CD8-positive, alpha-beta memory T cell (primary cell): ENCODE results near the gene TCF7L2. TPM values are rescaled to one million over a fixed set of nuclear protein-coding genes. Genes with fewer than 3 reads are reported as not detected.

Source experiments
- CTCF ChIA-PET: fragments of 350-600 bp; sonication (Branson Sonifier 250); formaldehyde crosslinking; loops from one replicate; lab custom pipeline; 2021; ENCODE audit warnings: antibody characterized with exemption; lab: Charles Lee
- POLR2A ChIA-PET: fragments of 350-600 bp; sonication (Branson Sonifier 250); formaldehyde crosslinking; loops from one replicate; lab custom pipeline; 2021; ENCODE audit warnings: antibody characterized with exemption; lab: Charles Lee
- DNase-seq, 5 donors: peaks; one replicate each; pipeline versions ENCODE4 v3.0.0 to v3.0.0-alpha.2; 2020 to 2022; ENCODE audit warnings: mixed read lengths in 1 of 5
- H3K27ac ChIP-seq: one replicate; pipeline ENCODE4 v1.7.0; 2013; ENCODE audit warnings: low read depth, mild to moderate bottlenecking, low read length, moderate library complexity
- H3K27me3 ChIP-seq: 2 replicates; pipeline ENCODE4 v1.7.0; 2013; ENCODE audit warnings: low read length, mild to moderate bottlenecking; ENCODE audit not compliant: insufficient read depth, poor library complexity, severe bottlenecking
- H3K36me3 ChIP-seq: 2 replicates; pipeline ENCODE4 v1.7.0; 2013; ENCODE audit warnings: mild to moderate bottlenecking, low read length, moderate library complexity; ENCODE audit not compliant: insufficient read depth
- H3K4me1 ChIP-seq: 2 replicates; pipeline ENCODE4 v1.7.0; 2013; ENCODE audit warnings: mild to moderate bottlenecking, low read length, moderate library complexity; ENCODE audit not compliant: insufficient read depth
- H3K4me3 ChIP-seq: 2 replicates; pipeline ENCODE4 v1.7.0; 2013; ENCODE audit warnings: mild to moderate bottlenecking, low read length
- H3K9me3 ChIP-seq: 2 replicates; pipeline ENCODE4 v1.7.0; 2013; ENCODE audit warnings: mild to moderate bottlenecking, low read length
- H3K27ac Mint-ChIP-seq, 8 donors: one replicate each; pipeline ENCODE4 v1.8.0; 2020 to 2021; ENCODE audit warnings: mixed read lengths in 8 of 8, mild to moderate bottlenecking in 6 of 8, inconsistent platforms in 3 of 8, moderate library complexity in 3 of 8
- H3K27me3 Mint-ChIP-seq, 2 donors: one replicate each; pipeline ENCODE4 v1.8.0; 2020 to 2021; ENCODE audit warnings: mixed read lengths in 2 of 2, mild to moderate bottlenecking in 1 of 2, moderate library complexity in 1 of 2
- H3K36me3 Mint-ChIP-seq, 3 donors: one replicate each; pipeline ENCODE4 v1.8.0; 2020 to 2021; ENCODE audit warnings: mixed read lengths in 3 of 3, inconsistent platforms in 1 of 3, mild to moderate bottlenecking in 1 of 3
- H3K4me1 Mint-ChIP-seq, 3 donors: one replicate each; pipeline ENCODE4 v1.8.0; 2020 to 2021; ENCODE audit warnings: mixed read lengths in 3 of 3, inconsistent platforms in 1 of 3, mild to moderate bottlenecking in 1 of 3
- H3K4me3 Mint-ChIP-seq, 7 donors: one replicate each; pipeline ENCODE4 v1.8.0; 2020 to 2021; ENCODE audit warnings: mixed read lengths in 7 of 7, mild to moderate bottlenecking in 6 of 7, moderate library complexity in 4 of 7, inconsistent platforms in 2 of 7
- H3K9me3 Mint-ChIP-seq, 5 donors: one replicate each; pipeline ENCODE4 v1.8.0; 2020 to 2022; ENCODE audit warnings: mixed read lengths in 5 of 5, mild to moderate bottlenecking in 3 of 5, moderate library complexity in 2 of 5, inconsistent platforms in 1 of 5
- polyA plus RNA-seq: library from polyadenylated mRNA; unstranded; fragments of 300-500 nt; fragmentation: Illumina TruSeq; gene quantifications from one replicate; pipeline ENCODE4 v1.2.3, GENCODE V29; 2021
- total RNA-seq, 2 experiments: library from RNA; stranded (reverse); gene quantifications; one replicate each; pipeline ENCODE4 v1.2.3, GENCODE V29; 2021

TCF7L2 gene
- total and polyA plus RNA-seq, 3 experiments from 2014 or later: 0.81 to 1.8 (median 0.89) TPM

DNA sequence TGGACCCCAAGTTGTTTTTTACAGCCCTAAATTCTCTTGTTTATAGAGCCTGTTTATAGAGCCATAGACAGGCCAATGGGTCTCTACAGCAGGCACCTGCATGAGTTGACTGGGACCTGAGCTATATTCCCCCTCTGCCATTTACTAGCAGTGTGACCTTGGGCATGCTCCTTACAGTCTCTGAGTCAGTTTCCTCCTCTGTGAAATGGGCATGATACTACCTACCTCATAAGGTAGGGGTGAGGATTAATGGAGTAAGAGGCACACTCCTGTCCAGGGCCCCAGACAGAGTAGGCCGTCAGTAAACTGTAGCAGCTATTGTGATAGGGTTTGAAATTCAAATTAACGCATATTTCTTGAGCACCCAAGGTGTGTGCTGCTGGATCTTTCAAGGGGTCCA lies 138.1 kb downstream of the TCF7L2 start:
- Mint-ChIP-seq H3K4me1 (peaks cover 3 to 9% (median 4%) of the 10 kb centered on the region in 3 donors), H3K27ac (no peak overlapping the region), H3K4me3 (no peak overlapping the region), H3K9me3 (no peaks in the 10 kb centered on the region), H3K36me3 (peaks cover 0 to 6% (median 4%) of the 10 kb centered on the region in 3 donors), H3K27me3 (peaks cover 0 to 2% of the 10 kb centered on the region in 2 donors)
- Histone ChIP-seq H3K4me1 (no peaks in the 10 kb centered on the region), H3K9me3 (no peaks in the 10 kb centered on the region), H3K27me3 (no peaks in the 10 kb centered on the region), H3K36me3 (no peaks in the 10 kb centered on the region), H3K27ac (no peak overlapping the region), H3K4me3 (no peak overlapping the region)
- ChIA-PET CTCF (interaction anchor here (1.2 kb wide), 1 partner anchor 8 kb away, joined by 3 read pairs; no protein-coding TSS in a partner anchor), POLR2A (no interaction called here)
- DNase-seq: no peak

DNA sequence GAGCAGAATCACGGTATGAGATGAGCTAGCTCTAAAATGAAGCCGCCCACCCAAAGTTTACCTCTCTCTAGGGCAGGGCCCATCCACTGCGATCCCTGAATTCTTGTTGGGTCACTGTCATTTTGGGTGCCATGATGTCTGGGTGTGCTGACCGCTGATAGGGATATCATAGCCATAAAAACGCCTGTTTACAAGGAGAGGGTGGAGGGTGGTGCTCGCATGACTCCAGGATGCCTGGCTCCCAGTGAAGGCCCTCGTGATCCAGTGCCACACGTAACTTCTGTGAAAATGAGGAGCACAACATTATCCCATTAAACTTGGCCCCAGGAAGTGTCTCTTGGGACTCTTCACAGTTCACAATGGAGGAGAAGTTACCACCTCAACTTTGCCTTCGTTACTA lies 139.5 kb downstream of the TCF7L2 start:
- no peaks in the 10 kb centered on the region for H3K36me3 ChIP-seq
- peaks cover 3% of the 10 kb centered on the region for H3K4me1 ChIP-seq
- no peak overlapping the region for H3K4me3 Mint-ChIP-seq
- no peak for DNase-seq
- H3K9me3 Mint-ChIP-seq: peaks cover 0 to 6% (median 3%) of the 10 kb centered on the region in 5 donors
- ChIA-PET POLR2A (no interaction called here), CTCF (no interaction called here)
- H3K36me3 Mint-ChIP-seq: peaks cover 0 to 6% (median 4%) of the 10 kb centered on the region in 3 donors
- peaks cover 17 to 22% (median 17%) of the 10 kb centered on the region in 3 donors for H3K4me1 Mint-ChIP-seq
- H3K4me3 ChIP-seq: no peak overlapping the region
- no peak overlapping the region for H3K27ac ChIP-seq
- H3K27me3 ChIP-seq: no peaks in the 10 kb centered on the region
- H3K27me3 Mint-ChIP-seq: peaks cover 0 to 2% of the 10 kb centered on the region in 2 donors
- H3K27ac Mint-ChIP-seq: no peak overlapping the region
- no peaks in the 10 kb centered on the region for H3K9me3 ChIP-seq

DNA sequence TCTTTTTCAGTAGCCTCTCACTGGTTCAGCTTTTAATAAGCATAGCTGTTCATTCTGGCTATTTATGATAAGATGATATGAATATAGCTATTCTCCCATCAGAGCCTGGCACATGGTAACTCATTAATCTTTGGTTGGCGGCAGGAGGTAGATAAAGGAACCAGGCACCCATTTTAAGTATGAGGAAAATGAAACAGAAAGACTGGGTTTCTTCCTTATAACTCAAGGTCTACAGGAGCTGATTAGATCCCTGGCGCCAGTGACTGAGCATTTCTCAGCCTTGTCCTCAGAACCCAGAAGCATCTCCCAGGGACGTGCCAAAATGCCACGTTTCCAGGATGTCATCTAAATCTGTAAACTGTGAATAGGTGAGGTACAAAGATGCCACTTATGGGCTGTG lies 141.9 kb downstream of the TCF7L2 start:
- Mint-ChIP-seq H3K4me3 (no peak overlapping the region), H3K36me3 (peaks cover 1 to 8% (median 6%) of the 10 kb centered on the region in 3 donors), H3K27me3 (peaks cover 0 to 4% of the 10 kb centered on the region in 2 donors), H3K9me3 (peaks cover 0 to 6% (median 3%) of the 10 kb centered on the region in 5 donors), H3K27ac (no peak overlapping the region), H3K4me1 (peaks cover 22 to 36% (median 23%) of the 10 kb centered on the region in 3 donors)
- Histone ChIP-seq H3K36me3 (no peaks in the 10 kb centered on the region), H3K4me3 (no peak overlapping the region), H3K4me1 (peaks cover 4% of the 10 kb centered on the region), H3K9me3 (no peaks in the 10 kb centered on the region), H3K27me3 (no peaks in the 10 kb centered on the region), H3K27ac (no peak overlapping the region)
- ChIA-PET CTCF (no interaction called here), POLR2A (no interaction called here)
- no peak for DNase-seq

DNA sequence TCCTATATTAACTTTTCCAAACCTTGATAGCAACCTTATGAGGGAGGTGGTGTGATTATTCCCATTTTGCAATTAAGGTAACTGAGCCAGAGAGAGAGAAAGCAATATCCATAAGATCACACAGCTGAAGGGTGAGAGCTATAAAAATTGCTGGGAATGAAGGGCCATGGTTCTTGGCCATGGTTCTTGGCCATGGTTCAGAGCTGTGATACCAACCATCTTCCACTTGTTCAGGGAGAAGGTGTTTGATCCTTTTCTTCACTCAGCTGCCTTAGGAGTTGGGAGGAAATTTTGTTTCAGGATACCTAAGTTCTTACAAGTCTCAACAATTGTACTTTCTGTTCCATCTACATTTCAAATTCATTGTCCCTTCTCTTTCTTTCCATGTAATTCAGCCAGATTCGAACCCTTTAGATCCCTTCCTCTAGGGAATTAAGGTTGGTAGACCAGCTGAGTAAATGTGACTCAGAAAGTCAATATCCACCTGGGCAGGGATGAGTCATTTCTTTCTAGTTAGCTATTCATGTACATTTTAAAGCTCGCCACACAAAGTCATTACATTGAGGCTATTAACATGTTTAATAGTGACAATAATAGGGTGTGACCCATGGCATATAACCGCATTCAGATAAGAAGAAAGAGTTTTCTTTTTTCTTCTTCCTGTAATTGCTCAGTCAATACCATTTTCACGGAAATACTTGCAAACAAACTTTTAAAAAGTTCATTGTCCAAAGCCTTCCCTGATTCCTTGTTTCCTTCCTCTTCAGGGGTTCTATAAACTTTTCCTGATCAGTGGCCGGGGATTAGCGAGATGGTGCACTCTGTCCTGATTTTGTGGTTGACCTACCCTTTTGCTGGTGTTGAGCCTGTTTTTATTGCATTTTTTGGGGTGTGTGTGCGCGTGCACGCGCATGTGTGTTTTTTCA lies 143.4 kb downstream of the TCF7L2 start:
- H3K36me3 Mint-ChIP-seq: peaks cover 1 to 8% (median 5%) of the 10 kb centered on the region in 3 donors
- POLR2A ChIA-PET: no interaction called here
- CTCF ChIA-PET: interaction anchor here (0.6 kb wide), 1 partner anchor 448 kb away, joined by 3 read pairs; no protein-coding TSS in a partner anchor
- Histone ChIP-seq H3K4me3 (no peak overlapping the region), H3K27me3 (no peaks in the 10 kb centered on the region), H3K4me1 (peaks cover 4% of the 10 kb centered on the region), H3K9me3 (no peaks in the 10 kb centered on the region), H3K36me3 (no peaks in the 10 kb centered on the region), H3K27ac (no peak overlapping the region)
- peaks cover 0 to 6% (median 3%) of the 10 kb centered on the region in 5 donors for H3K9me3 Mint-ChIP-seq
- peaks cover 0 to 4% of the 10 kb centered on the region in 2 donors for H3K27me3 Mint-ChIP-seq
- DNase-seq: peak in 1 of 5 donors; percentile 5
- peak overlapping the region in 6 of 7 donors; percentile 53 to 76 (median 70) for H3K4me3 Mint-ChIP-seq
- peak overlapping the region in 7 of 8 donors; percentile 14 to 76 (median 66) for H3K27ac Mint-ChIP-seq
- H3K4me1 Mint-ChIP-seq: peaks cover 22 to 36% (median 23%) of the 10 kb centered on the region in 3 donors

DNA sequence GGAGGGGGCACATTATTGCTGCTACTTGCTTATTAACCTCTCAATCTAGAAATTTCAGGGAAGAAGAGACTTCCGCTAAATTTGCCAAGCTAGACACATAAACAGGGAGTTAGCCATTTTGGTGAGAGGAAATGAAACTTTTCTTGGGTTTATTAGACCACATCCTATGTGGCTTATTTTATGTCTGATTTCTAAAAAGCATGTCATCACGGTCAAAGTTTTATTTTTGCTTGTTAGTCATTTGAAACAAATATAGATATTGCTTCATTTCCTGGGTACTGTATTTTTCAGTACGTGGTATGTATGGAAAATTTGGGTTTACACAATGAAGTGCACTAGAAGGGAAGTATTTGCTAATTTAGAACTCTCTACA lies 144.1 kb downstream of the TCF7L2 start:
- Histone ChIP-seq H3K27ac (no peak overlapping the region), H3K4me3 (no peak overlapping the region), H3K27me3 (no peaks in the 10 kb centered on the region), H3K4me1 (peaks cover 4% of the 10 kb centered on the region), H3K9me3 (no peaks in the 10 kb centered on the region), H3K36me3 (no peaks in the 10 kb centered on the region)
- peak overlapping the region; percentile 14 to 76 (median 44) for H3K27ac Mint-ChIP-seq
- H3K27me3 Mint-ChIP-seq: peaks cover 0 to 4% of the 10 kb centered on the region in 2 donors
- DNase-seq: peak in 1 of 5 donors; percentile 29
- H3K9me3 Mint-ChIP-seq: peaks cover 0 to 6% (median 3%) of the 10 kb centered on the region in 5 donors
- ChIA-PET CTCF (no interaction called here), POLR2A (no interaction called here)
- peaks cover 22 to 36% (median 23%) of the 10 kb centered on the region in 3 donors for H3K4me1 Mint-ChIP-seq
- peak overlapping the region in 6 of 7 donors; percentile 53 to 76 (median 70) for H3K4me3 Mint-ChIP-seq
- H3K36me3 Mint-ChIP-seq: peaks cover 1 to 8% (median 3%) of the 10 kb centered on the region in 3 donors

DNA sequence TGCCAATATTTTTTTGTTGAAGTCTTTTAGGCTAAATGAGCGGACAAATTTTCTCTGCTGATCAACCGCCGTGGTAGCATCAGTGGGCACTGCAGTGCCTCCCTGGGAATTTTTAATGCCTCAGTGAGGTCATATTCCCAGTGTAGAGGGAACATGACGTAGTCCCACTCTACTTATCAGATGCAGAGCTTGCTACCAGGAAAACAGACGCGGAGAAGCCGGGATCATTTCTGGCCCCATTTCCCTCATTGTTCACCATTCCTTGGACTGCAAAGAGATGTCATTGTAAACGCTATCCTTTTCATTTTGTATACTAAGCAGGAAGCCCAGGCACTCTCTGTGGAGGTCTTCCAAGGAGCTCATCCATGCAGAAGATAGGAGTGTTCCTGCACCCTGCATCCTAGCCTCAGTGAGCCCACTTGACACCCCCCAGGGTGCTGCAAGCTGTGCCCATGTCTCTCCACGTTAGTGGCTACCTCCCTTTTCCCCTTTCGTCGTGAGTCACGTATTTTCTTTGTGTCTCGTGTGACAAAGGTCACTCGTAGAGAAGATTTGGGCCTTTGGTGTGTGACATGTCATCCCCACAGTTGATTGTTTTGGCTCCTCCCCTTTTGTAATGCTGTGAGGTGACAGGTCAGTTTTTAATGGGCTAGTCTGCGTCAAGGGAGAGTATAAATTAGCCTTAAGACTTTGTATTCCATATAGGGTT lies 145.5 kb downstream of the TCF7L2 start:
- CTCF ChIA-PET: interaction anchor here (0.6 kb wide), 1 partner anchor 66 kb away, joined by 3 read pairs; no protein-coding TSS in a partner anchor
- Histone ChIP-seq H3K36me3 (no peaks in the 10 kb centered on the region), H3K4me1 (peaks cover 4% of the 10 kb centered on the region), H3K4me3 (no peak overlapping the region), H3K27me3 (no peaks in the 10 kb centered on the region), H3K27ac (no peak overlapping the region), H3K9me3 (no peaks in the 10 kb centered on the region)
- no peak for DNase-seq
- Mint-ChIP-seq H3K27me3 (peaks cover 0 to 4% of the 10 kb centered on the region in 2 donors), H3K9me3 (peaks cover 0 to 6% (median 3%) of the 10 kb centered on the region in 5 donors), H3K4me1 (peaks cover 22 to 36% (median 23%) of the 10 kb centered on the region in 3 donors), H3K27ac (peak overlapping the region in 1 of 8 donors; percentile 63), H3K4me3 (no peak overlapping the region), H3K36me3 (peaks cover 1 to 8% (median 3%) of the 10 kb centered on the region in 3 donors)
- POLR2A ChIA-PET: no interaction called here

DNA sequence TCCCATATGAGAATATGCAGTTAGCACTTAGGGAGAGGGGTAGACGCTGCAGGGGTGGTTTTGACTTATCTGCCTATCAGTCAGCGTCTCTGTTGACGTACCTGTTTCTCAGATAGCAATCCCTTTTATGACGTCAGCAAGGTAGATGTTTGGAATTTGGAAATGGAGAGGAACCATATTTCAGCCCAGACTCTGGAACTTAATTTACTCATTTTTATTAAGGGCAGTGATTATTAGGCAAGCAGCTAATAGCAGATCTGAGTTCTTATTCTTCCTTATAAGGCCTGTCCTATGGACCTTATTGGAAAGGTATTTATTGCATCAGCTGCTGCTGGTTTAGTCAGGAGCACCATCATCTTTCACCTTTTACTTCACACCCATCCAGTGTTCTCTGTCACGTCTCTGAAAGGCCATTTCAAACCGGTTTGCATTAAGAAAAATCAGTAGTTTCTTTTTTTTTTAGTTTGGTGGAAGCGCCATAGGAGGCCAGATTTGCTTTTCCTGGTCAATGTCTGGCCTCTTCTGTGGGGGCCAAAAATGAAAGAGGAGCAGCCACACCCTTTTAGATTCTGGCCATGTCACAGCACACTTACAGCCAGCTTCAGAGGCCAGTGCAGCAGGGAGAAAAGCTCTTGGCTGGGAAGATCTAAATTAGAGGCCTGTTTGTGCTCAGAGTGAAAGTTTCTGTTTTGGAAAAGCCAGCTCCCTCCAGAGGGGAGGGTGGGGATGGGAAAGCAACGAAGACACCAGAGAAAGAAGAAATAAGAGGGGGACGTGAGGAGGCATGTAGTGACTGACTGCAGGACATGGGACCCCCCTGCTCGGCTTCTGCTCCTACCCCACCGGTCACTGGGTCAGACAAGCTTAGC lies 146.3 kb downstream of the TCF7L2 start:
- H3K36me3 Mint-ChIP-seq: peaks cover 1 to 8% (median 3%) of the 10 kb centered on the region in 3 donors
- H3K27me3 Mint-ChIP-seq: peaks cover 0 to 4% of the 10 kb centered on the region in 2 donors

More for the DNA sequence above, 146.3 kb downstream of the TCF7L2 start:
- Mint-ChIP-seq H3K4me1 (peaks cover 22 to 36% (median 23%) of the 10 kb centered on the region in 3 donors), H3K4me3 (no peak overlapping the region), H3K27ac (peak overlapping the region in 1 of 8 donors; percentile 3), H3K9me3 (peaks cover 0 to 6% (median 3%) of the 10 kb centered on the region in 5 donors)
- CTCF ChIA-PET: interaction anchor here (1.1 kb wide), 1 partner anchor 9 kb away, joined by 3 read pairs; no protein-coding TSS in a partner anchor
- Histone ChIP-seq H3K9me3 (no peaks in the 10 kb centered on the region), H3K4me1 (peaks cover 4% of the 10 kb centered on the region), H3K4me3 (no peak overlapping the region), H3K27ac (no peak overlapping the region), H3K27me3 (no peaks in the 10 kb centered on the region), H3K36me3 (no peaks in the 10 kb centered on the region)
- POLR2A ChIA-PET: no interaction called here
- DNase-seq: no peak
